Endothelial cell of umbilical vein (primary cell): Measurements from ENCODE around the gene COPS9. TPM values are rescaled to one million over a fixed set of nuclear protein-coding genes. Genes with fewer than 3 reads are reported as not detected.

ENCODE experiments used
- BruUV-seq: library from RNA; stranded (reverse); fragments of 400-500 nt; replicated peaks from 2 replicates; lab custom pipeline; 2021; lab: Mats Ljungman, UMichigan
- CTCF ChIA-PET: fragments of 300-600, 350-600 bp; sonication (Branson Sonifier 250); formaldehyde crosslinking; loops from one replicate; lab custom pipeline; 2021; ENCODE audit warnings: antibody characterized with exemption, inconsistent platforms; lab: Charles Lee
- POLR2A ChIA-PET: fragments of 300-600, 350-600 bp; sonication (Branson Sonifier 250); formaldehyde crosslinking; loops from one replicate; lab custom pipeline; 2021; ENCODE audit warnings: antibody characterized with exemption, inconsistent platforms; lab: Charles Lee
- DNase-seq: peaks from one replicate; pipeline ENCODE4 v3.0.0-alpha.2; 2011; ENCODE audit warnings: low read depth, low spot score
- FAIRE-seq: peaks from 2 replicates; lab custom pipeline; 2011; peaks lifted over from hg19 to GRCh38; lab: Jason Lieb, UNC
- H2AFZ ChIP-seq: 2 replicates; pipeline ENCODE4 v1.6.0; 2012; ENCODE audit warnings: low read depth, low read length, control low read depth, inconsistent platforms
- H3K27ac ChIP-seq: 2 replicates; pipeline ENCODE4 v1.5.1; 2011; ENCODE audit warnings: low read depth, mild to moderate bottlenecking, control low read depth, low read length, moderate library complexity; ENCODE audit not compliant: insufficient read depth
- H3K27me3 ChIP-seq, 2 experiments: 2 replicates each; pipeline versions ENCODE4 v1.6.0 to v1.6.1; 2011; ENCODE audit warnings: low read length in 2 of 2, mixed read lengths in 1 of 2; ENCODE audit not compliant: control insufficient read depth in 2 of 2, insufficient read depth in 2 of 2
- H3K36me3 ChIP-seq, 2 experiments: 2 replicates in 1 of 2; 3 replicates in 1 of 2; pipeline ENCODE4 v1.5.1; 2011; ENCODE audit warnings: low read length in 2 of 2, mild to moderate bottlenecking in 1 of 2, moderate library complexity in 1 of 2; ENCODE audit not compliant: control insufficient read depth in 2 of 2, insufficient read depth in 2 of 2; ENCODE audit errors: extremely low read depth in 1 of 2
- H3K4me1 ChIP-seq: 3 replicates; pipeline ENCODE4 v1.5.1; 2011; ENCODE audit warnings: mild to moderate bottlenecking, low read length; ENCODE audit not compliant: control insufficient read depth, insufficient read depth; ENCODE audit errors: extremely low read depth
- H3K4me2 ChIP-seq: 2 replicates; pipeline ENCODE4 v1.6.1; 2011; ENCODE audit warnings: low read length, control low read depth, mixed read lengths; ENCODE audit not compliant: insufficient read depth
- H3K4me3 ChIP-seq, 3 experiments: fragments of 200-600 bp in 1 of 3; sonication (generic), shearing (Covaris generic) in 1 of 3; replicated peaks in 1 of 3; 2 replicates each; pipeline ENCODE4 v1.5.1; 2011 to 2016; ENCODE audit warnings: control low read depth in 3 of 3, low read length in 3 of 3, mild to moderate bottlenecking in 2 of 3, inconsistent platforms in 1 of 3, low read depth in 1 of 3, moderate library complexity in 1 of 3; ENCODE audit not compliant: insufficient read depth in 1 of 3
- H3K79me2 ChIP-seq: 2 replicates; pipeline ENCODE4 v1.6.0; 2012; ENCODE audit warnings: low read length, inconsistent platforms; ENCODE audit not compliant: control insufficient read depth, insufficient read depth
- H3K9ac ChIP-seq: replicated peaks from 2 replicates; pipeline ENCODE3; 2011; ENCODE audit warnings: low read length, control low read depth; ENCODE audit not compliant: insufficient read depth; ENCODE audit errors: extremely low read depth
- H3K9me1 ChIP-seq: replicated peaks from 3 replicates; pipeline ENCODE4 v1.6.0; 2011; ENCODE audit warnings: mild to moderate bottlenecking, low read length; ENCODE audit not compliant: control insufficient read depth, insufficient read depth; ENCODE audit errors: extremely low read depth
- H3K9me3 ChIP-seq: replicated peaks from 2 replicates; pipeline ENCODE4 v1.5.1; 2012; ENCODE audit warnings: low read length, inconsistent platforms; ENCODE audit not compliant: control insufficient read depth, insufficient read depth
- H4K20me1 ChIP-seq: replicated peaks from 2 replicates; pipeline ENCODE3; 2011; ENCODE audit warnings: mild to moderate bottlenecking, low read length; ENCODE audit not compliant: control insufficient read depth, insufficient read depth; ENCODE audit errors: extremely low read depth
- EZH2 ChIP-seq: IDR thresholded peaks from 2 replicates; pipeline ENCODE4 v1.6.1; 2012; ENCODE audit warnings: borderline replicate concordance, low read depth, mild to moderate bottlenecking, moderate library complexity, low read length, inconsistent platforms; ENCODE audit not compliant: severe bottlenecking
- FOS ChIP-seq: IDR thresholded peaks from 2 replicates; pipeline ENCODE4 v1.6.1; 2011; ENCODE audit warnings: mild to moderate bottlenecking, low read length, moderate library complexity, borderline replicate concordance; ENCODE audit not compliant: insufficient read depth
- GATA2 ChIP-seq: IDR thresholded peaks from 2 replicates; pipeline ENCODE4 v1.7.0; 2011; ENCODE audit warnings: low read depth, mild to moderate bottlenecking, moderate library complexity, mixed read lengths, low read length; ENCODE audit not compliant: insufficient read length, insufficient read depth
- MYC ChIP-seq: IDR thresholded peaks from one replicate; pipeline ENCODE4 v1.6.1; 2011; ENCODE audit warnings: mild to moderate bottlenecking, low read depth, low read length
- POLR2A ChIP-seq: IDR thresholded peaks from 2 replicates; pipeline ENCODE4 v1.6.1; 2012; ENCODE audit warnings: low read depth, mild to moderate bottlenecking, control low read depth, low read length
- POLR2AphosphoS5 ChIP-seq: IDR thresholded peaks from 2 replicates; pipeline ENCODE4 v1.6.1; 2012; ENCODE audit warnings: low read depth, mild to moderate bottlenecking, control low read depth, low read length, moderate library complexity; ENCODE audit not compliant: insufficient read depth
- dilution Hi-C: fragments of 300-500 bp; cut with MboI; formaldehyde crosslinking; loops from one replicate; pipeline ENCODE4 v1.15.0; 2019; ENCODE audit warnings: low sequenced_read_pairs; ENCODE audit not compliant: extremely low pct_ligation_motif_present
- intact Hi-C: fragments of 100-400 bp; cut with micrococcal nuclease; formaldehyde crosslinking; loops from one replicate; pipeline ENCODE4 v1.10.0; 2022
- polyA plus RNA-seq, 4 experiments: library from polyadenylated mRNA; depleted of rRNA in 3 of 4; stranded (reverse) in 3 of 4; unstranded in 1 of 4; fragments of >200 nt; gene quantifications; 2 replicates each; pipeline versions ENCODE4 v1.2.1 to v1.2.3, GENCODE V29; 2011 to 2012; ENCODE audit warnings: missing spikeins in 1 of 4
- total RNA-seq: library from RNA; stranded (reverse); gene quantifications from 2 replicates; pipeline ENCODE4 v1.2.3, GENCODE V29; 2021
- TF ChIP-seq, protein P1 (sequence below), 2 donors: IDR thresholded peaks; 1 replicate in 1 of 2; 2 replicates in 1 of 2; pipeline ENCODE4 v1.5.1; 2011; ENCODE audit warnings: low read length in 2 of 2, mild to moderate bottlenecking in 2 of 2, moderate library complexity in 2 of 2, control low read depth in 1 of 2, inconsistent platforms in 1 of 2, low read depth in 1 of 2; ENCODE audit not compliant: insufficient read depth in 1 of 2; ENCODE audit errors: extremely low read depth in 1 of 2
- TF ChIP-seq, protein P2 (sequence below): IDR thresholded peaks from 2 replicates; pipeline ENCODE4 v1.6.1; 2011; ENCODE audit not compliant: insufficient read depth, insufficient read length

COPS9 gene
- total and polyA plus RNA-seq, 2 donors (not counting 3 experiments of a cell fraction or from before 2014, with no cell fraction given) = 196 to 361 TPM

DNA sequence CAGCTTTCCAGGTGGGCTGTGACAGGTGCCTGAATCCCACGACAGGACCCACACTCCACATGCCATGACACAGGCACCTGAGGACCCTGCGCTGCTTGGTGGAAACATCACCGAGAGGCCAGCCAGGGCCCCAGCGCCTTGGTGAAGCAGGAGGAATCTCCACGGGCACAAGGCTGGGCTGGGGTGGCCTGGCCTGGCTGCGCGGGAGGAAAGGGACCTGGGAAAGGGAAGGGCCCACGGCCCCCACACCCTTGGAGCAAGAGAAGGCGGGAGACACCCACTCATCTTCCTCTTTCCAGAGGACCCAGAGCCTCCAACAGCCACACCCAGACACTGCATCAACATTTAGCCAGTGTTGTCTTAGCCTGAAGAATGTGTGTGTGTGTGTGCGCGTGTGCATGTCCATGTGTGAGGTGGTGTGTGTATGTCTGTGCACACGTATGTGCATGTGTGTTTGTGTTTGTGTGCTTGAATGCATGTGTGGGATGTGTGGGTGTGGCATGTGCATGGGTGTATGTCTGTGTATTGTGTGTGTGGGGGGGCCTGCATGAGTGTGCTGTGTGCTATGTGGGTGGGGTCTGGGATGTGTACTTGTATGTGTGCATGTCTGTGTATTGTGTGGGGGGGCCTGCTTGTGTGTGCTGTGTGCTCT lies 10.6 kb upstream of the COPS9 start:
- no peak overlapping the region for H3K4me2 ChIP-seq
- POLR2A ChIA-PET = no interaction called here
- H3K27ac ChIP-seq = no peak overlapping the region
- H3K4me3 ChIP-seq = no peak overlapping the region
- H3K4me1 ChIP-seq = no peaks in the 10 kb centered on the region
- dilution Hi-C loops = no loop called here
- no peaks in the 10 kb centered on the region for H3K79me2 ChIP-seq
- H4K20me1 ChIP-seq = no peaks in the 10 kb centered on the region
- FAIRE-seq = no peak
- DNase-seq = no peak
- H2AFZ ChIP-seq = no peak overlapping the region
- CTCF ChIA-PET = no interaction called here
- no peaks in the 10 kb centered on the region for H3K27me3 ChIP-seq
- H3K9ac ChIP-seq = no peak overlapping the region
- TF ChIP-seq, protein P1, sequence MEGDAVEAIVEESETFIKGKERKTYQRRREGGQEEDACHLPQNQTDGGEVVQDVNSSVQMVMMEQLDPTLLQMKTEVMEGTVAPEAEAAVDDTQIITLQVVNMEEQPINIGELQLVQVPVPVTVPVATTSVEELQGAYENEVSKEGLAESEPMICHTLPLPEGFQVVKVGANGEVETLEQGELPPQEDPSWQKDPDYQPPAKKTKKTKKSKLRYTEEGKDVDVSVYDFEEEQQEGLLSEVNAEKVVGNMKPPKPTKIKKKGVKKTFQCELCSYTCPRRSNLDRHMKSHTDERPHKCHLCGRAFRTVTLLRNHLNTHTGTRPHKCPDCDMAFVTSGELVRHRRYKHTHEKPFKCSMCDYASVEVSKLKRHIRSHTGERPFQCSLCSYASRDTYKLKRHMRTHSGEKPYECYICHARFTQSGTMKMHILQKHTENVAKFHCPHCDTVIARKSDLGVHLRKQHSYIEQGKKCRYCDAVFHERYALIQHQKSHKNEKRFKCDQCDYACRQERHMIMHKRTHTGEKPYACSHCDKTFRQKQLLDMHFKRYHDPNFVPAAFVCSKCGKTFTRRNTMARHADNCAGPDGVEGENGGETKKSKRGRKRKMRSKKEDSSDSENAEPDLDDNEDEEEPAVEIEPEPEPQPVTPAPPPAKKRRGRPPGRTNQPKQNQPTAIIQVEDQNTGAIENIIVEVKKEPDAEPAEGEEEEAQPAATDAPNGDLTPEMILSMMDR (IDR thresholded peaks at IDR 0.05; ENCODE audit: extremely low read depth in 1 of 2, insufficient read depth in 1 of 2, low read depth in 1 of 2, low read length in 2 of 2) = no peak
- TF ChIP-seq FOS (no peak), POLR2AphosphoS5 (no peak), GATA2 (no peak), POLR2A (no peak), EZH2 (no peak), MYC (no peak)
- TF ChIP-seq, protein P2, sequence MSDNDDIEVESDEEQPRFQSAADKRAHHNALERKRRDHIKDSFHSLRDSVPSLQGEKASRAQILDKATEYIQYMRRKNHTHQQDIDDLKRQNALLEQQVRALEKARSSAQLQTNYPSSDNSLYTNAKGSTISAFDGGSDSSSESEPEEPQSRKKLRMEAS = no peak
- intact Hi-C loops = loop anchor here (10.0 kb wide), 1 partner anchor 212 kb away; no protein-coding TSS in a partner anchor
- no peaks in the 10 kb centered on the region for H3K9me1 ChIP-seq
- no peaks in the 10 kb centered on the region for H3K36me3 ChIP-seq
- no TSS peak for BruUV-seq
- H3K9me3 ChIP-seq = no peaks in the 10 kb centered on the region
